Skeletal muscle cell (primary cell): Measurements from ENCODE around the gene ALDH1B1.
"Not testable (repeated sequence)": the region's sequence is repeated elsewhere in the genome, so short reads cannot be mapped to it uniquely, and the experiment has no call there.

Source experiments
- DNase-seq: peaks from one replicate; pipeline ENCODE4 v3.0.0-alpha.2; 2010; ENCODE audit warnings: low read depth
- H3K4me3 ChIP-seq: 2 replicates; pipeline ENCODE4 v1.5.1; 2011; ENCODE audit warnings: low read depth, mild to moderate bottlenecking, control low read depth, low read length, moderate library complexity

ALDH1B1 gene

DNA sequence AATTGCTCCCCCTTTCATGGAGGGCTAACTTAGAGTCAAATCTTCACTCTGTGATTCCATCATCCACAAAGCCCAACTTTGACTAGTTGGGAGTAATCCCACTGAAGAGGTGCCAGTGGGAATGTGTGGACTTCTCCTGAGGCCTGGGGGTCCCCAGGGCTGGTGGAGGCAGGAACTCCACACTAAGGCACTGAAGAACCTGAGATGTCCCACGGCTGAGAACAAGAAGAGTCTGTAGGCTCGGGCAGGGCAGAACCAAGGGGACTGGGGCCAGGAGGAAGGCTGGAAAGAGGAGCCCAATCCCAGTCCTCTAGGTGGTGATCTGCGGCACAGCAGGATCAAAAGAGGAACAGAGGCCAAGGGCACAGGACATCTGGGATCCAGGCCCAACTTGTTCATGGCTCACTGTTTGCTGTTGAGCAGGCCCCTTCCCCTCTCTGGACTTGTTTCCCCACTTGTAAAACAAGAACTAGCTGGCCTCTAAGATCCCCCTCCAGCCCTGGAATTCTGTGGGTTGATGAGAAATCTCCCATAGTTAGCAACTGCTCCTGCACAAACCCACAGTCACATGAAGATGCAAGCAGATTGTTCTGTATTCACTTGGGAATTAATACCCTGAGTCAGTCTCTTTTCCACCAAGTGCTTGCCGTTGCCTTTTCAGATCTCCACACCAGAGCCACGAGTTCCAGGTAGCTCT, 32.7 kb upstream of the ALDH1B1 start:
- H3K4me3 ChIP-seq: no peak overlapping the region
- peak; percentile 41 for DNase-seq

DNA sequence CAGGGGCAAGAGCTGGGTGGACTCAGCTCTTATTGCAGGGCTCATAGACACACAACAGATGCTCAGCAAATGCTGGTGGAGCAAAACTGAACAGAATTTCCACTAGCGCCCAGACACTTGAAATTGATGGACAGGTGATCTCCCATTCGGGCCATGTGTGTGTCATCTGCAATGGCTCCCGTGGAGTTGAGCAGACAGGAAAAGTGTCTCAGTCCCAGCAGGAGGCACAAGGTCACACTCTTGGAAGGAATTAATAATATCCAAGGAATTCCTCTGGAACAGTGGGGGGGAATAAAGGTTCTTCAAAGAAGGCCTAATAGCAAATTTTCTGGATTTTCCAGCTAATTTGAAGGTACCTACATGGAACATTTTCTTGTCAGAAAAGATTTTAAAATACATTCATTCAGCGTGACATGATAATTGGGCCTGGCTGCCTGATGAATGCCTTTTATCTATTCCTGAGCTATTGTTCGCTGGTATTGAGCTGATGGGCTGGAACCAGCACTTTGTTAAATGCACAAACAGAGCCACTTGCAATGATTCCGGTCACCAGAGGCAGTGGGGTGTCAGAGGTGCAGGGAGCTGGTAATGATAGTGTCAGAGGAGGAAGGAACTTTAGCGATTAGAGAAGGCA, 31.5 kb upstream of the ALDH1B1 start:
- DNase-seq: no peak
- no peak overlapping the region for H3K4me3 ChIP-seq

DNA sequence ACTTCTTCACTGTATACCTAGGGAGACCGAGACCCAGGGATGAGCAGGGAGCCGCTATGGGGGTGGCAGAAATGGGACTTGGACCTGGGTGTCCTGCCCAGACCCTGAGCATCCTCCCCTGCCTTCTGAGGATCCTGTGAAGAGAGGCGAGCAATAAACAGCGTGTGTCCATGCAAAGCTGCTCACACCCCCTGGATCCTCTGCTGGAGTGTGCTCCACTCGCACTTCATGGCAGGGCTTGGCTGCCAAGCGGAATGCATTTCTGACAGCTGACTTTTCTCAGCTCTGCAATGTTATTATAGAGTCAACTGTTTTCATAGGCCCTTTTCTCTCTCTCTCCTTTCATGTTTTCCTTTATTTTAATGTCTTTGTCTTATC, 31.0 kb upstream of the ALDH1B1 start:
- DNase-seq: no peak
- no peak overlapping the region for H3K4me3 ChIP-seq

DNA sequence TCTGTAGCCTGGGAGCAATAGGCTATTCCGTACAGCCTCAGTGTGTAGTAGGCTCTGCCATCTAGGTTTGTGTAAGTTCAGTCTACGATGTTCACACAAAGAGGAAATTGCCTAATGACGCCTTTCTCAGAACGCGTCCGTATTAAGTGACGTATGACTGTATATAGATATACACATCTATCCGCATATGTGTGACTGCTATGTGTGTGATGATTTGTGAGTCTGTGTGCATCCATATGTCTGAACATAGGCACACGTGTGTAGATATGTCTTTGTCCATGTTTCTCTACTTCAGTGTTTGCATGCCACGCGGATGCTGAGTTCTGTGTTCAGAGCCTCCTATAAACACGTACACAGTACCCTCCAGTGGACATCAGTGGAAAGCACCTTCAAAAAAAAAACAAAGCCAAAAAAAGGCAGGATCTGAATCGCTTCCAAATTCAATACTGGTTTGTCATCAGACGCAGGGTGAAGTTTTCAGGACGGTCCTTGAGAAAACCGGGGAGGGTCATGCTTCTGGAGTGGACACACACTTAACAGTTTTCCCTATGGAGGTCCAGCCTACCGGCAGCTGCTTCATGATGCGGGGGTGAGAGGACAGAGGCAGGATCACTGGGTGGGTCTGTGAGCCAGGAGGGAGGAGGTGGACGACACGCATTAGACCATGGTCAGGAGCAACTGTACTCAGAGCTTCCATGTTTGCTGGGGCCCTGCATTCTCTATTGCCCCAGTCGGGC, 29.5 kb upstream of the ALDH1B1 start:
- no peak overlapping the region for H3K4me3 ChIP-seq
- peak; percentile 57 for DNase-seq

DNA sequence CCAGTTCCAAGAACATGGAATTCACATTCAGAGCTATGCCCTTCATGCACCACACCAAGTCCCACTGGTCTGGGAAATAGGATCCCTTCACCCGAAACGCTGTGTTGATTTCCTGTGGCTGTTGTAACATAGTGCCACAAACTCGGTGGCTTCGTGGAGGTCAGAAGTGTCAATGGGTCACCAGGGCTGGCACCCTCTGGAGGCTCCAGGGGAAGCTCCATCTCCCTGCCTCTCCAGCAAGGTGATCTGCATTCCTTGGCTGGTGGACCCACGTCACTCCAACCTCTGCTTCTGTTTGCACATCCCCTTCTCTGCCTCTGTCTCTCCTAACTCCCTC, 28.9 kb upstream of the ALDH1B1 start:
- H3K4me3 ChIP-seq: no peak overlapping the region
- DNase-seq: no peak

DNA sequence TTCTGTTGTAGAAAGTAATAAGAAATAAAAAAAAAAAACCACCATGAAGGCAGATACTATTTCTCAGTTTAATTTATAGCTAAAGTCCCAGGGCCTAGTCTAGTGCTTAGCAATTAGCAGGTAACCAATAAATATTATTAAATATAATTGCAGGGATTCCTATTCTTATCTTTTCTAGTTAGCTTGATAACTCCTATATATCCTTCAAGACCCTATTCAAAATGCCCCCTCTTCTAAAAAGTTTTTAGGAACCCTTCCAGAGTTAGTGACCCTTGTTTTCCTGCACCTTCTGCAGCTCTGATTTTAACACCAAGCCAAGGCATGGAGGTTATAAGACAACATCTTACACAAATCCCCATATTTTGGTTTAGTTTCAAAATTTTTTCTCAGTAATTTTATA, 24.6 kb upstream of the ALDH1B1 start:
- no peak overlapping the region for H3K4me3 ChIP-seq
- no peak for DNase-seq

DNA sequence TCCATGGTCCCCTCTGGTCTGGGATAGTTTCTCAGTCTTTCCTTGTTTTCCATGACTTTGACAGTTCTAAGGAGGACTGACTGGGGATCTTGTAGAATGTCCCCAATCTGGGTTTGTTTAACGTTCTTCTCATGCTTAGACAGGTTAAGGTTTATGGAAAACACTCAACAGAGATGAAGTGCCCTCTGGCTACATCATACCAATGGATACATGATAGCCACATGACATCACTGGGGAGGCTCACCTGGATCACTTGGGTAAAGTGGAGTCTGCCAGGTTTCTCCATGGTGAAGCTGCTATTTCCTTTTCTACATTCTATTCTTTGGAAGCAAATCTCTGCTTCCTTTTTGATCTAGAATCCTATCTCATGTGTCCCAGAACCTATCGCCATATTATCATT, 23.8 kb upstream of the ALDH1B1 start:
- H3K4me3 ChIP-seq: no peak overlapping the region
- no peak for DNase-seq

DNA sequence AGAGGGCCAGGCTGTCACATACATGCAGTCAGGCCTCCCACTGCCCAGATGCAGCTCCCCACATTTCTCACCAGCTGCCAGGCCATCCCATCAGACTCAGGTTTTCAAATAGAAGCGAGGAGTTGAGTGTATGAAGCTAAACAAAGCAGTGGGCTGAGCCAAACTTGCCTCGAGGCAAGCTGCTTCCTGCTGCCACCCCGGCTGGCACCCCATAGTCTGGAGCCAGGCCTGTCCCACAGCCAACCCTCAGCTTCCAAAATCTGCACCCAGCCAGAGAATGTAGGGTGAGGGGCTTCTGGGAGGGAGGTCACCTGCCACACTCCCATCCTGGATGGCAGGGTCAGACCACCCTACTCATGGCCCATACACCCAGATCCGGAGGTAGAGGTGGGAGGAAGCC, 22.3 kb upstream of the ALDH1B1 start:
- no peak for DNase-seq
- H3K4me3 ChIP-seq: no peak overlapping the region

DNA sequence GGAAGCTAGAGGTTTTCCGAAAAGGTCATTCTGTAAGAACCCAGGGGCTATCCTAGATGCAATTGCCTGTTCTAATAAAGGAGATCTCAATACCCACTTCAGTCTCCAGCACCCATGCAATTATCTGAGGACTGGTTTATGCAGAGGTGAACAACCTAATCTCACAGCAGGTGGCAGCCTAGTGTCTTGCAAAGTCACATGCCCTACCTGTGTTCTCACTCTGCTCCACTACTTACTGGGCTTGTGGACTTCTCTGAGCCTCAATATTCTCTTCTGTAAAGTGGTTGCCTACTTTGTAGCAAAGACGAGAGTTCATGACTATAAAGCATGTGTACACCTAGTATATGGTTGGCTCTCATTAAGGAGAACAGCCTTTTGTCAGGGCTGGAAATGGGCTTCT, 21.0 kb upstream of the ALDH1B1 start:
- DNase-seq: no peak
- H3K4me3 ChIP-seq: no peak overlapping the region

DNA sequence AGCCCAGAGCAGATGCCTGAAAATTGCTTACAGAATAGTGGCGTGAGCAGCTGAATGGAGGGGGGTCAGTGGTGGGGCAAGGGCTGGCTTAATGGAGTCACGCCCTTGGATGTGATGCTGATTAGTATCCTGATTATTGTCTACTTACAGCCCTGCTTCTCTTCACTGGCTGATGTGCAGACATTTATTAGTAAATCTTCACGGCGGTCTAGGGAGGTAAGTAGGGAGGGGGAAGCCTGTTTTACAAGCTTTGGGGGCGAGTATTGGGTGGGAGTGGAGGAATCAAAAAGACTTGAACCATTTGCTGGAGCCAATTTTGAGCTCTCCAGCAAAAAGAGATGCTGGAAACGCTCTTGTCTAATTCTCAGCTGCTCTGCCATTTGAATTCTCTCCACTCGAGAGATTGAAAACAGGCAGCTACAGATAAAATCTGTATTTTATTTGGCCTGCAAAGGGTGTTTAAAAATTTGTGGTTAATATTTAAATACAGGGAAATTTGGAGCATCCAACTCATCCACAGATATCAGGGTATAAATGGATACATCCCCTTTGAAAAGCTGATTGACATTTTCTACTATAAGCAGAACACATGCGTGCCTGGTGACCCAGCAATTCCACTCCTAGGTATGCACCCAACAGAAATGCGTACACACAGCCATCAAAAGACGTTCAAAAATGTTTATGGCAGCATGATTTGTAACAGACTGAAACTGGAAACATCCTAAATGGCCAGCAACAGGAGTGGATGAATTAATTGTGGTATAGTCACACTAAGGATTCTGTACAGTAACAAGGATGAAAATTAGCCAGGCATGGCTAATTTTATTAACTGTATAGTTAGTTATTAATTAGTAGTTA, 19.5 kb upstream of the ALDH1B1 start:
- no peak for DNase-seq

DNA sequence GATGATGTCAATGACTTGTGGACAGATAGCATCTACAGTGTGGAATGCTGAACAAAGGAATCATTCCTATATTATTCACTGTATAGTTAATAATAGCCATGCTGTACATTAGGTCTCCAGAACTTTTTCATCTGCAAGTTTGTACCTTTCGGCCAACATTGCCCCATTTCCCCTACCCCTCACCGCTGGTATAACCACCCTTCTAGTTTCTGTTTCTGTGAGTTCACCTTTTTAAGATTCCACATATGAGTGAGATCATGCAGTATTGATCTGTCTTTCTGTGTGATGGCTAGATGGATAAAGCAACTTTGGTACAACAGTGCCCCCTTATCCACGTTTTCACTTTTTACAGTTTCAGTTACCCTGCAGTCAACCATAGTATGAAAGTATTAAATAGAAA, 18.8 kb upstream of the ALDH1B1 start:
- DNase-seq: no peak

More for the DNA sequence above, 19.5 kb upstream of the ALDH1B1 start:
- no peak overlapping the region for H3K4me3 ChIP-seq

DNA sequence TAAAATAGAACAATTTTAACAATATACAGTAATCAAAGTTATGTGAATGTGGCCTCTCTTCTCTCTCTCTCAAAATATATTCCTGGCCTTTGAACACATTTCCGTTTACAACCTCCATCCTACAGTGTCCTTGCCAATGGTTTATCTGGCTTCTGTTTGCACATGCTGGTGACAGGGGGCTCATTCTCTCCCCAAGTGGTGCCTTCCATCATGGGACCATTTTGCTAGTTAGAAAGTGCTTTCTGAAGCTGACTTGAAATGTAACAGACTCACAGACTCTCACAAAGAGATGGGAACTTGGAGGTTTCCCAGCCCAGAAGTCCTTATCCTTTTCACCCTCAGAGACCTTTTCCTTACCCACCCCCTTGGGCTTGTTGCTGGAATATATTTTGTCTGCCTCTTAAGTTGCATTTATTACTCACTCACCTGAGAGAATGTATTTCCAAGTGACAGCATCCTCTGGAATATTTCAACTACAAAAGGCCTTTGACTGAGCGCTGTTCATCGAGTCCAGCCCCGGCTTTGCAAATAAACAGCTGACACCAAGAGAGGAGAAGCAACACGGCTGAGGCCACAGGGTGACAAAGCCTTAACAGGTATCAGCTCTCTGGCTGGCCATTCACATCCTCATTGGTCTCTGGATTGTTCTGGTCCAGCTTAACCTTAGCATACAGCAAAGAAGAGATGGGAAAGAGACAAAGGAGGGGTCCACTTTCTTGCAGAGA, 17.5 kb upstream of the ALDH1B1 start:
- no peak overlapping the region for H3K4me3 ChIP-seq
- DNase-seq: no peak

More for the DNA sequence above, 18.8 kb upstream of the ALDH1B1 start:
- H3K4me3 ChIP-seq: no peak overlapping the region

DNA sequence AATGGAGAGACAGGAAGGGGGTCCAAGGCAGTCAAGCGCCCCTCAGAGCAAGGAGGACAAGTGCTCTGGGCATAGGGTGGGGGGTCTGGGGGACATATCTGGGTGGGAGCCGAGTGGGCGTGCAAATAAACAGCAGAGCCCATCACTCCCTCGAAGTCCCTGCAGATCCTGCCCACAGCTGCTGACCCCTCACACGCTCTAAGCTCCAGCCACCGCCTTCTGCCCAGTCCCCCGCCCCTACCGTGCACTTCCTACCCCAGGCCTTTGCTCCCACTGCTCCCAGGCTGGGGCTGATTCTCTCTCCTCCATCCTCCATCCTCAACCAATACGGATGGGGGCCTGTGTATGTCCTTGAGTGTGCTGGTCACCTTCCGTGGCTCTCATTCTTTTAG, 16.9 kb upstream of the ALDH1B1 start:
- H3K4me3 ChIP-seq: no peak overlapping the region
- DNase-seq: no peak

DNA sequence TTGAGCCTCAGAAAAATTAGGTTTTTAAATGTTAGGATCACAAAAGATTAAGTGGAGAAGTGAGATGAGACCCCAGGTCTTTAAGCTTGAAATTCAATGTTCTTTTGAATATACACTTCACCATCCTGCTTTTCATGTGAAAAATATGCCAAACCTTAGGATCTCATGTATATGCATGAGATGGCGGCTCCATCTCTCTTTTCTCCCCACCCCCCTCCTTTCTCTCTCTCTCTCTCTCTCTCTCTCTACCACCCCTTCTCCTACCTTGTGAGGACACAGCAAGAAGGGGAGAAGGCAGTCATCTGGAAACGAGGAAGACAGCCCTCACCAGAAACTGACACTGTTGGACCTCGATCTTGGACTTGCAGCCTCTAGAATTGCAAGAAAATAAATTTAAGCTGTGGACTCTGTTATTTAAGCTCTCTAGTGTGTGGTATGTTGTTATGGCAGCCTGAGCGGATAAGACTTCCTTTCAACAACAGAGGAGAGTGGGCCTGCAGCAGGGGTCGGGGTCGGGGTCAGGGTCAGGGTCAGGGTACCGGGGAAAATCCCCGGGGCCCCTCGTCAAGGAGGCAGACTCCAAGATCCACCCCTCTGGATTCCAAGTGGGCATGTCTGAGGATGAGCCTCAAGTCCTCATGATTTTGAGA, 16.4 kb upstream of the ALDH1B1 start:
- no peak for DNase-seq
- no peak overlapping the region for H3K4me3 ChIP-seq

DNA sequence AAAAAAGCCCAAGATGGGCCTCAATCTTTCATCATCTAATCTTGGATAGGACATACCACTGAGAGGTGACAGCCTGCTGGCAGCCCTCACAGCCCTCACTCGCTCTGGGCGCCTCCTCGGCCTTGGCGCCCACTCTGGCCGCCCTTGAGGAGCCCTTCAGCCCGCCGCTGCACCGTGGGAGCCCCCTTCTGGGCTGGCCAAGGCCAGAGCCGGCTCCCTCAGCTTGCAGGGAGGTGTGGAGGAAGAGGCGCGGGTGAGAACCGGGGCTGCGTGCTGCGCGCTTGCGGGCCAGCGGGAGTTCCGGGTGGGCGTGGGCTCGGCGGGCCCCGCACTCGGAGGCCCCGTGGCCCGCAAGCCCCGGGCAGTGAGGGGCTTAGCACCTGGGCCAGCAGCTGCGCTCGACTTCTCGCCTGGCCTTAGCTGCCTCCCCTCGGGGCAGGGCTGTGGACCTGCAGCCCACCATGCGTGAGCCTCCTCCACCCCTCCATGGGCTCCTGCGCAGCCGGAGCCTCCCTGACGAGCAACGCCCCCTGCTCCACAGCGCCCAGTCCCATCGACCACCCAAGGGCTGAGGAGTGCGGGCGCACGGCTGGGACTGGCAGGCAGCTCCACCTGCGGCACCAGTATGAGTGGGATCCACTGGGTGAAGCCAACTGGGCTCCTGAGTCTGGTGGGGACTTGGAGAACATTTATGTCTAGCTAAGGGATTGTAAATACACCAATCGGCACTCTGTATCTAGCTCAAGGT, 15.0 kb upstream of the ALDH1B1 start:
- DNase-seq, H3K4me3 ChIP-seq: not testable (repeated sequence)

DNA sequence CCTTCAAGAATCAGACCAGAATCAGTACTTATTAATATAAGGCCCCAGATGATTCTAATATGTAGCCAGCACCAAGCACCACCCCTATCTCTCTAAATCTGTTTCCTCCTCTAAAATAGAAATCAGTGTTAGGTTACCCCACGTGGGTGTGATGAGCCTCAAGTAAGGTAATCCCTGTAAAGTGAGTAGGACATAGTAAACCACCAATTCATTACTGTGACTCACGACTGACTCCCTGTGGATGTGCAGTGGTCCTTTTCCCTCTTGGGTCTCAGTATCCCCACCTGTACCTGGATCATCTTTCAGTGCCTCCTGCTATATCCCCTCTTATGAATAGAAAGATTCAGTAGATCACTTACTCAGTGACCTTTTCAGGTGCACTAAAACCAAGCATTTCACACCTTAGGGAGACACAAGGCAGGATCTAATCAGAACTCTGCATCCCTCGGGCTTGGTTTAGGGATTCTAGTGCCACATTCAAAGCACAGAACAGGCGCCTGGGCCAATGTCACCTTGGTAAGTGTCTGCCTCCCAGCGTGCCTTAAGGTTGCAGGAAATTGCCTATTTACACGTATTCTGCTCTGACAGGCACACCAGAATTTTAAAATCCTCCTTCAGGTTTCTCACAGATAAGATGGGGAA, 12.2 kb upstream of the ALDH1B1 start:
- H3K4me3 ChIP-seq: no peak overlapping the region

DNA sequence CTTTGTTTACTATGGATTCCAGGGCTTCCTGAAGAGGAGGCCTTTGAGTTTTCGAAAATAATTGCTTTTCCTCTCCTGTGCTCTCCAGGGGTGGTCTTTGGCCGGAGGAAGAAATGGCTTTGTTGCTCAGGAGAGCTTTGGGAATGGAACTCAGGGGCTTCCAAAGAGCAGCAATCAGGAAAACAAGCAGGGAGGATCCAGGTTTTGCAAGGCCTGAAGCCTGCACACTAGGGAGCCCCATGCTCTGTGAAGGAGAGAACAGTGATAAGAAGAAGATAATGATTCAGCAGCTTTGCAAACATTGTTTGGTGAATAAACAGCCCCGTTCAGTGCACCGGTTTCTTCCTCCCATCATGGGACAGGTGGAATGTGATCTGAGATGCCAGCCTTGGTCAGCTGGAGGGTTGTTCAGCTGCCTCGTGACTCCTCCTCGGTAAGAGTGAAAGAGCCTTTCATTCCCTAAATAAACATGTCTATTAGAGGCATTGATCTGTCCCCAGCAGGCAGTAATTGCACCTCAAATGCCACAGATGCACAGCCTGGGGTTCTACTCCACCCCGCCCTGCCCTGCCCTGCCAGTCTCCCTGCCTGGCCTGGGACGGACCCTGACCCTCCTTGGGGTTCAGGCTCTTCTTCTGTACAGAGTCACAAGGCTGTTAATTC, 11.5 kb upstream of the ALDH1B1 start:
- H3K4me3 ChIP-seq: no peak overlapping the region
- DNase-seq: no peak

More for the DNA sequence above, 12.2 kb upstream of the ALDH1B1 start:
- no peak for DNase-seq
